EH (cell line): ENCODE data around the gene TMOD2.
A peak's percentile ranks its signal among the peaks of the same experiment; 100 is the strongest.

Experiments
- DNase-seq: peaks from one replicate; pipeline ENCODE4 v3.0.0-alpha.2; 2015; ENCODE audit warnings: low read depth

The TMOD2 gene

DNA sequence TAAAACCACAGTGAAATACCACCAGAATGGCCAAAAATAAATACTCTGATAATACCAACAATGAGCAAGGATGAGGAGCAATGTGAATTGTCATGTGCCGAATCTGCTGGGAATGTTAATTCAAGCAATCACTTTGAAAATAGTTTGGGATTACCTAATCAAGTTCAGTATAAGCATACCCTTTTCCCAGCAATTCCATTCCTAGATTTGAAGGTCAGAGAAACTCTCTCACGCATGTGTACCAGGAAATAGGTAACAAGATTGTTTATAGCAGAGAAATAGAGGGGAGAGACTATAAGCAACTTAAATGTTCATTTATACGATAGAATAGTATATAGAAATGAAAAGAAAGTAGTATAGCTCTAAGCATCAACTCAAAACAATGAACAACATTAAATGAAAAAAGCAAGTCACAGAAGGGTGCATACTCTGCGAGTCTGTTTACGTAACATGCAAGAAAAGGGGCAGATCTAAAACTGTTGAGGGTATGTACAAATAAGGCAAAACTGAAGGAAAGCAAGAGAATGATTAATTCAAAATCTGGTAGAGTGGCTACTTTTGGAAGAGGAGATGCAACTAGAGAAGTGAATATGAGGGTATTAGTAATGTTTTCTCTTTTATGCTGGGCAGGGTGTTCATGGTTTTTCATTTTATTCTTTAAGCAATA lies 105.5 kb downstream of the TMOD2 start:
- no peak for DNase-seq

- DNase-seq: no peak
Observed at GRCh38 chr15:51861557-51862359, 110.4 kb downstream of the TMOD2 start.

DNA sequence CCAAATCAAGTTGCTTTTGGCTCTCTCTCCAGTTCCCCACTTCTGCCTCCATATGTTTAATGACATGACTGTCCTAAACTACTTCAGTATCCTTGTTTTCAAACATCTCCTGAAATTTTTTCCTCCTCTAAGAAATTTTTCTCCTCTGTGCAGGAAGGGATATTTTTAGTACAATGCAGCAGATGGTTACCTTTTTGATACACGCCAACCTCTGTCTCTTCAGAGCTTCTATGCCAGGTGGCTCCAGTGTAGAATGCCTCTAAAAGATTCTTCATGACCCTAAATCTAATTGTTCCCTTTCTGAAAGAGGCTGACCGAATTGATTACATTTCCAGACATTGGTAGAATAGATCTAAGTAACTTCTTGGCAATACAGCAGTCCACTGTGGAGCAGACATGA lies 111.7 kb downstream of the TMOD2 start:
- DNase-seq: no peak

DNA sequence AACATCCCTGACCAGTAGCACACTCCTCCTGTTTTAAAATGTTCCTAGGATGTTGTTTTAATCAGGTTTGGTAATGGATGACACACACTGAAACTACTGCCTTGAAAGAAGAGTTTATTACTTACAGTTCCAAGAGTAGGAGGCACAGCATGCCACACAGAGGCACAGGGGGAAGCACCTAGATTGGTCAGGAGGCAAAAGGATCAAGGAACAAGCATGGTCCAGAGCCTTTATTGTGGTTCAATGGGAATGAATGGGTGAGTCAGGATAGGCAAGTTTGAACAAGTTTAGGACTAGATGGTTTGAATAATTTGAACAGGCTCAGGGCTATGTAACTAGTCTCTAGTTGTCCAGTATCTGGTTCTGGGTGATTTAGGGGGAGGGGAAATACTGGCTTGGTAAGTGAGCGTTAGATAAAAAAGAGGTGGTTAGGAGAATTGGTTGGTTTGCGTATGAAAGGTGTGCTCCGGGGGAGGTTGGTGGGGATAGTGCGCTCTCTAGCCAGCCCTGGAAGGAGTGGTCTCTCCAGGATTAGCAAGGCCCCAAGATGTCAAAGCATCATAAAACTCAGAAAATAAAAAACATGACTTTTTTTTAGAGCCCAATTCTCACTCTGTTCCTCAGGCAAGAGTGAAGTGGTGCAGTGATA lies 113.1 kb downstream of the TMOD2 start:
- DNase-seq: peak; percentile 22

- DNase-seq: no peak
Observed at GRCh38 chr15:51865317-51865716, 113.9 kb downstream of the TMOD2 start.
